ENCODE results near the gene AUTS2. TPM values are rescaled to one million over a fixed set of nuclear protein-coding genes. Genes with fewer than 3 reads are reported as not detected.

Gene AUTS2
- total RNA-seq, 1 experiment from 2014 or later, result 256 TPM

DNA sequence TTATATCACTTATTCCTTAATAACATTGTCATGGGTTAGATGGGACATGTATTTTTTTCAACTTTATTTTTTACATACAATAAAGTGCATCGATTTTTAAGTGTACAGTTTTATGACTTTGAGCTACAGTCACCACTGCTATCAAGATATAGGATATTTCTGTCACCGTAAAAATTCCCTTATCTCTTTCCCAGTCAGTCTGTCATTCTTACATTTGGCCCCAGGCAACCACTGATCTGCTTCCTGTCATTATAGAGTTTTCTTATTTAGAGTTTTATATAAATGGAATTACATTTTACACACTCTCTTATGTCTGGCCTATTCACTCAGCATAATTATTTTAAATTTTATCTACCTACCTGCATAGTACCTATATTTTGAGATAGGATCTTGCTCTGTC is 145.2 kb downstream of the AUTS2 start:
- Histone ChIP-seq H3T11ph (ENCODE audit: low read length) (no peak overlapping the region), H3K18ac (ENCODE audit: insufficient read length, low read depth, low read length) (no peak overlapping the region), H3K4me2 (ENCODE audit: insufficient read depth, insufficient read length, low read length) (no peak overlapping the region), H4K91ac (ENCODE audit: insufficient read length, low read depth, low read length) (no peak overlapping the region), H3K79me2 (ENCODE audit: insufficient read depth, low read length) (no peaks in the 10 kb centered on the region), H3K4ac (ENCODE audit: low read depth, low read length) (no peak overlapping the region), H2BK120ac (ENCODE audit: low read depth, low read length, poor library complexity, severe bottlenecking) (no peak overlapping the region), H3K9me3 (ENCODE audit: control insufficient read depth, low read depth, low read length) (no peaks in the 10 kb centered on the region), H3K4me1 (ENCODE audit: insufficient read depth, low read length) (no peaks in the 10 kb centered on the region), H2AFZ (ENCODE audit: low read length) (no peak overlapping the region), H3K79me1 (ENCODE audit: insufficient read depth, low read depth, low read length, poor library complexity, severe bottlenecking) (no peaks in the 10 kb centered on the region), H2BK20ac (ENCODE audit: low read depth, low read length, poor library complexity, severe bottlenecking) (no peak overlapping the region), H2BK15ac (ENCODE audit: low read depth, low read length) (no peak overlapping the region), H3K27ac (ENCODE audit: insufficient read length, low read depth, low read length) (no peak overlapping the region), H3K56ac (ENCODE audit: insufficient read length, low read depth, low read length) (no peak overlapping the region), H3K14ac (ENCODE audit: insufficient read depth, low read length) (no peak overlapping the region), H3K27me3 (ENCODE audit: insufficient read depth, low read length) (no peaks in the 10 kb centered on the region), H2BK12ac (ENCODE audit: insufficient read length, low read depth, low read length) (no peak overlapping the region), H4K5ac (ENCODE audit: insufficient read length, low read depth, low read length) (no peak overlapping the region), H4K8ac (replicated peaks; ENCODE audit: insufficient read length, low read depth, low read length) (no peak overlapping the region), H3K9ac (ENCODE audit: extremely low read depth, insufficient read length, low read length) (no peak overlapping the region), H2AK5ac (ENCODE audit: insufficient read length, low read length) (no peak overlapping the region), H3K23ac (ENCODE audit: insufficient read length, low read depth, low read length) (no peak overlapping the region), H3K23me2 (ENCODE audit: insufficient read length, low read depth, low read length, poor library complexity, severe bottlenecking) (no peaks in the 10 kb centered on the region), H4K20me1 (ENCODE audit: control insufficient read depth, insufficient read depth, insufficient read length) (no peaks in the 10 kb centered on the region), H2BK5ac (ENCODE audit: insufficient read length, low read length) (no peak overlapping the region)
- H3K27me3 Mint-ChIP-seq (ENCODE audit: low read depth), result no peaks in the 10 kb centered on the region
- no peak for TF ChIP-seq CTCF (conservative IDR thresholded peaks at IDR 0.05)
- H3K4me1 Mint-ChIP-seq, result peaks cover 16 to 21% of the 10 kb centered on the region in 2 experiments
- no peak for DNase-seq
- peaks cover 0 to 4% of the 10 kb centered on the region in 2 experiments; a peak in 3 of 5 replicates for H3K9me3 Mint-ChIP-seq
- no peak overlapping the region for H3K27ac Mint-ChIP-seq
- H3K36me3 Mint-ChIP-seq (ENCODE audit: insufficient read depth in 1 of 3, low read depth in 3 of 3), result no peaks in the 10 kb centered on the region; a peak in 1 of 7 replicates
- H3K4me3 Mint-ChIP-seq, result no peak overlapping the region
- WGBS (ENCODE audit: extremely low coverage, insufficient read length, low lambda C conversion rate), result no CpG with 5 or more reads among the region's 2 CpGs

All from H9 (cell line).